ENCODE results near the gene METTL9.
"Not testable (repeated sequence)": the region's sequence is repeated elsewhere in the genome, so short reads cannot be mapped to it uniquely, and the experiment has no call there.

METTL9 gene

GRCh38 chr16:21644674-21645073 is 45.3 kb downstream of the METTL9 start:
- no peak for TF ChIP-seq CTCF (IDR thresholded peaks at IDR 0.05; ENCODE audit: low read depth, low read length)
- DNase-seq (ENCODE audit: low read depth in 2 of 2), result no peak
- no peak overlapping the region for H3K4me3 ChIP-seq (replicated peaks in 1 of 2; ENCODE audit: low read depth in 2 of 2, low read length in 2 of 2)

DNA sequence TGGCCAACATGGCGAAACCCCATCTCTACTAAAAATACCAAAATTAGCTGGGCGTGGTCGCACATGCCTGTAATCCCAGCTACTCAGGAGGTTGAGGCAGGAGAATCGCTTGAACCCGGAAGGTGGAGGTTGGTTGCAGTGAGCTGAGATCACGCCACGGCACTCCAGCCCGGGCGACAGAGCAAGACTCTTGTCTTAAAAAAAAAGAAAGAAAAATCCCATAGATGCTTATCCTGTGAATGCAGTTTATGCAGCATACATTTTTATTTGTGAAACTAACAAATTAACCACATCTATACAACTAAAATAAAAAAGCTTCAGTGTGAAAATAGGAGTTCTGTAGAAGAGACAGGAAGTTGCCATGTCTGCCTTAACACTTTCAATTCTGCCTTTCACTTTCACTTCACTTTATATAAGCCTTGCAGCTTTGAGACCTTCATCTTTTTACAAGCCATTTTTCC is 45.9 kb downstream of the METTL9 start:
- peak; percentile 45 to 59 for DNase-seq (ENCODE audit: low read depth in 2 of 2)
- TF ChIP-seq CTCF (IDR thresholded peaks at IDR 0.05; ENCODE audit: low read depth, low read length), result no peak
- peak overlapping the region; percentile 1 to 32 for H3K4me3 ChIP-seq (replicated peaks in 1 of 2; ENCODE audit: low read depth in 2 of 2, low read length in 2 of 2)

- H3K4me3 ChIP-seq (replicated peaks in 1 of 2; ENCODE audit: low read depth in 2 of 2, low read length in 2 of 2), result peak overlapping the region; percentile 4 to 32
- peak; percentile 33 to 42 for DNase-seq (ENCODE audit: low read depth in 2 of 2)
These were observed 46.7 kb downstream of the METTL9 start for GRCh38 chr16:21646091-21646490.

DNA sequence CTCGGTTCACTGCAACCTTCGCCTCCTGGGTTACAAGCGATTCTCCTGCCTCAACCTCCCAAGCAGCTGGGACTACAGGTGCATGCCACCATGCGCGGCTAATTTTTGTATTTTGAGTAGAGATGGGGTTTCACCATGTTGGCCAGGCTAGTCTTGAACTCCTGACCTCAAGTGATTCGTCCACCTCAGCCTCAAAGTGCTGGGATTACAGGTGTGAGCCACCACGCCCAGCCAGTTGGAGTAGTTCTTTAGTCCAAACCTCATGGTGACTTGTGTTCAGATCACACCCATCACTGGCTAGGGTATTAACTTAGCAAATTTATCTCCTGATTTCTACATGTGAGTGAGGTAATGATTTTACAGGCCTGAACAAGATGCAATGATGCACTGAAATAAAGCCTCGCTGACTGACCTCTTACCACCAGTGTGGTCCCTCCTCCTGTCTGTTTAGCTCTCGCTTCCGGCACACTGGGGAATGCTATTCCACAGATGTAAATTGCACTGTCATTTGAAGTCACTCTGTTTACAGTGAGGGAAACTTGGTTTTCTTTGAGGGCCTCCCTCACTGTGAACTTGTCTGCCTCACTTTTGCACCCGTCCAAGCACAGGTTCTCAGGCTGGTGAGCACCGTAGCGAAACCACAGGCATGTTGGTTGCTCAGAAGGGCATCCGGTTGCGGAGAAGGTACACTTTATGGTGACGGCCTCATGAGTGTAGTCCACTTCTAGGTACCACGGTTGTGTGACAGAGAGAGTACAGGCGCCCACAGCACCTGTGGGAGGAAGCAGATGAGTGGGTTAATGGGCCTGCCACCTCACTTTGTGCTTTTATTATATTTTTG is 47.6 kb downstream of the METTL9 start:
- DNase-seq (ENCODE audit: low read depth in 2 of 2), result no peak
- no peak for TF ChIP-seq CTCF (IDR thresholded peaks at IDR 0.05; ENCODE audit: low read depth, low read length)
- H3K4me3 ChIP-seq (replicated peaks in 1 of 2; ENCODE audit: low read depth in 2 of 2, low read length in 2 of 2), result no peak overlapping the region

More at GRCh38 chr16:21646091-21646490, 46.7 kb downstream of the METTL9 start:
- TF ChIP-seq CTCF (IDR thresholded peaks at IDR 0.05; ENCODE audit: low read depth, low read length), result no peak

- no peak for TF ChIP-seq CTCF (IDR thresholded peaks at IDR 0.05; ENCODE audit: low read depth, low read length)
- DNase-seq (ENCODE audit: low read depth in 2 of 2), result no peak
- no peak overlapping the region for H3K4me3 ChIP-seq (replicated peaks in 1 of 2; ENCODE audit: low read depth in 2 of 2, low read length in 2 of 2)
These were observed 48.3 kb downstream of the METTL9 start for GRCh38 chr16:21647562-21648164.

DNA sequence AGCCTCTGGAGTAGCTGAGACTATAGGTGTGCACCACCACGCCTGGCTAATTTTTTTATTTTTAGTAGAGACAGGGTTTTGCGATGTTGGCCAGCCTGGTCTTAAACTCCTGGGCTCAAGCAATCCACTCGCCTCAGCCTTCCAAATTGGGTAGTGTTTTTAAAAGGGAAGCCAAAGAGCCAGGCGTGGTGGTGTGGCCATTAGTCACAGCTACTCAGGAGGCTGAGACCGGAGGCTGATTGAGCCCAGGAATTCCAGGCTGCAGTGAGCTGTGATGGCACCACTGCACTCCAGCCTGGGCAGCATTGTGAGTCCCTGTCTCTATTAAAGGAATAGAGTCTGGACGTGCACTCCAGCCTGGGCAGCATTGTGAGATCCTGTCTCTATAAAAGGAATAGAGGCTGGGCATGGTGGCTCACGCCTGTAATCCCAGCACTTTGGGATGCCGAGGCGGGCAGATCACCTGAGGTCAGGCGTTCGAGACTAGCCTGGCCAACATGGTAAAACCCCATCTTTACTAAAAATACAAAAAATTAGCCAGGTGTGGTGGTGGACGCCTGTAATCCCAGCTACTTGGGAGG is 50.5 kb downstream of the METTL9 start:
- DNase-seq (ENCODE audit: low read depth in 2 of 2); H3K4me3 ChIP-seq (replicated peaks in 1 of 2; ENCODE audit: low read depth in 2 of 2, low read length in 2 of 2): not testable (repeated sequence)

- TF ChIP-seq CTCF (IDR thresholded peaks at IDR 0.05; ENCODE audit: low read depth, low read length), result no peak
- DNase-seq (ENCODE audit: low read depth in 2 of 2), result peak; percentile 46 to 55
- H3K4me3 ChIP-seq (replicated peaks in 1 of 2; ENCODE audit: low read depth in 2 of 2, low read length in 2 of 2), result no peak overlapping the region
These were observed 51.1 kb downstream of the METTL9 start for GRCh38 chr16:21650521-21650920.
